Activated CD4-positive, alpha-beta memory T cell treated with anti-CD3 and anti-CD28 coated beads, Interleukin-2, amount 10 ng/mL, durations not matched to agents 7 days and 5 days (primary cell): ENCODE results near the gene GARRE1. TPM values are rescaled to one million over a fixed set of nuclear protein-coding genes. Genes with fewer than 3 reads are reported as not detected.
"Not testable (repeated sequence)": the region's sequence is repeated elsewhere in the genome, so short reads cannot be mapped to it uniquely, and the experiment has no call there.

Source experiments
- CTCF ChIA-PET: fragments of 350-600 bp; sonication (Branson Sonifier 250); formaldehyde crosslinking; loops from one replicate; lab custom pipeline; 2021; ENCODE audit warnings: antibody characterized with exemption, inconsistent platforms; lab: Charles Lee
- POLR2A ChIA-PET: fragments of 350-600 bp; sonication (Branson Sonifier 250); formaldehyde crosslinking; loops from one replicate; lab custom pipeline; 2021; ENCODE audit warnings: antibody characterized with exemption; lab: Charles Lee
- DNase-seq: peaks from one replicate; pipeline ENCODE4 v3.0.0-alpha.2; 2020
- H3K27ac Mint-ChIP-seq: one replicate; pipeline ENCODE4 v1.8.0; 2021; ENCODE audit warnings: mild to moderate bottlenecking, mixed read lengths
- H3K27me3 Mint-ChIP-seq: one replicate; pipeline ENCODE4 v1.8.0; 2021; ENCODE audit warnings: mixed read lengths
- H3K36me3 Mint-ChIP-seq: one replicate; pipeline ENCODE4 v1.8.0; 2021; ENCODE audit warnings: low read depth, mixed read lengths
- H3K4me1 Mint-ChIP-seq: one replicate; pipeline ENCODE4 v1.8.0; 2021; ENCODE audit warnings: mixed read lengths
- H3K4me3 Mint-ChIP-seq: one replicate; pipeline ENCODE4 v1.8.0; 2021; ENCODE audit warnings: mild to moderate bottlenecking, mixed read lengths
- H3K9me3 Mint-ChIP-seq: one replicate; pipeline ENCODE4 v1.8.0; 2021; ENCODE audit warnings: mixed read lengths
- total RNA-seq, 2 experiments: library from RNA; stranded (reverse); gene quantifications; one replicate each; pipeline ENCODE4 v1.2.3, GENCODE V29; 2021

Gene GARRE1
- total RNA-seq = 10 to 100 TPM; 14.3 to 14.4 TPM

GRCh38 chr19:34254046-34254697 is at the start of gene GARRE1:
Gene GARRE1, plus strand, starts transcription at chr19:34254554. Its CDS starts 45,920 bp downstream, at chr19:34300474.
- Mint-ChIP-seq H3K27me3 (no peaks in the 10 kb centered on the region), H3K4me3 (peak within 1 kb of the TSS; percentile 86), H3K27ac (peak within 1 kb of the TSS; percentile 89), H3K9me3 (no peaks in the 10 kb centered on the region), H3K36me3 (no peaks in the 10 kb centered on the region), H3K4me1 (peaks cover 24% of the 10 kb centered on the region)
- ChIA-PET CTCF (no interaction called here), POLR2A (interaction anchor here (0.6 to 0.8 kb wide), 2 partner anchors 42 to 82 kb away, joined by 3 to 5 read pairs; partner anchors contain the start of gene LSM14A)
- peak; percentile 89 for DNase-seq

GRCh38 chr19:34205324-34205723 is 49.0 kb upstream of the GARRE1 start:
- H3K4me1 Mint-ChIP-seq, POLR2A ChIA-PET, H3K4me3 Mint-ChIP-seq, H3K9me3 Mint-ChIP-seq, H3K27ac Mint-ChIP-seq, DNase-seq, H3K27me3 Mint-ChIP-seq: not testable (repeated sequence)
- H3K36me3 Mint-ChIP-seq = peaks cover 34% of the 10 kb centered on the region
- CTCF ChIA-PET = interaction anchor here (1.0 kb wide), 1 partner anchor 15 kb away, joined by 3 read pairs; no protein-coding TSS in a partner anchor

- Mint-ChIP-seq H3K9me3 (no peaks in the 10 kb centered on the region), H3K4me1 (peaks cover 1% of the 10 kb centered on the region), H3K4me3 (no peak overlapping the region), H3K27me3 (no peaks in the 10 kb centered on the region), H3K27ac (no peak overlapping the region), H3K36me3 (peaks cover 37% of the 10 kb centered on the region)
- DNase-seq = no peak
- ChIA-PET CTCF (interaction anchor here (1.0 kb wide), 1 partner anchor 13 kb away, joined by 3 read pairs; no protein-coding TSS in a partner anchor), POLR2A (interaction anchor here (2.0 kb wide), 1 partner anchor 37 kb away, joined by 6 read pairs; no protein-coding TSS in a partner anchor)
Measured at GRCh38 chr19:34208291-34208884, 46.0 kb upstream of the GARRE1 start.

GRCh38 chr19:34209726-34210125 is 44.6 kb upstream of the GARRE1 start:
- POLR2A ChIA-PET = interaction anchor here (0.9 to 2.0 kb wide), 2 partner anchors 37 to 38 kb away, joined by 5 to 6 read pairs; no protein-coding TSS in a partner anchor
- Mint-ChIP-seq H3K9me3 (no peaks in the 10 kb centered on the region), H3K36me3 (peaks cover 39% of the 10 kb centered on the region)

GRCh38 chr19:34213283-34213682 is 41.1 kb upstream of the GARRE1 start:
- no peak for DNase-seq
- peaks cover 48% of the 10 kb centered on the region for H3K36me3 Mint-ChIP-seq
- CTCF ChIA-PET = no interaction called here
- peaks cover 24% of the 10 kb centered on the region for H3K4me1 Mint-ChIP-seq
- no peaks in the 10 kb centered on the region for H3K9me3 Mint-ChIP-seq
- H3K27ac Mint-ChIP-seq = no peak overlapping the region
- POLR2A ChIA-PET = no interaction called here
- H3K27me3 Mint-ChIP-seq = no peaks in the 10 kb centered on the region
- H3K4me3 Mint-ChIP-seq = no peak overlapping the region

More at GRCh38 chr19:34209726-34210125, 44.6 kb upstream of the GARRE1 start:
- H3K27ac Mint-ChIP-seq = no peak overlapping the region
- DNase-seq = no peak
- peaks cover 2% of the 10 kb centered on the region for H3K4me1 Mint-ChIP-seq
- H3K4me3 Mint-ChIP-seq = no peak overlapping the region
- no peaks in the 10 kb centered on the region for H3K27me3 Mint-ChIP-seq
- CTCF ChIA-PET = interaction anchor here (0.5 to 1.4 kb wide), 6 partner anchors 8 to 15 kb away, joined by 3 to 4 read pairs (median 4); no protein-coding TSS in a partner anchor

GRCh38 chr19:34214040-34214439 is 40.3 kb upstream of the GARRE1 start:
- Mint-ChIP-seq H3K27me3 (no peaks in the 10 kb centered on the region), H3K27ac (no peak overlapping the region), H3K36me3 (peaks cover 48% of the 10 kb centered on the region)

GRCh38 chr19:34215006-34215665 is 39.2 kb upstream of the GARRE1 start:
- no peak overlapping the region for H3K4me3 Mint-ChIP-seq
- peaks cover 50% of the 10 kb centered on the region for H3K36me3 Mint-ChIP-seq
- H3K27ac Mint-ChIP-seq = no peak overlapping the region
- ChIA-PET POLR2A (no interaction called here), CTCF (no interaction called here)
- DNase-seq = no peak
- H3K4me1 Mint-ChIP-seq = peaks cover 32% of the 10 kb centered on the region
- no peaks in the 10 kb centered on the region for H3K9me3 Mint-ChIP-seq
- H3K27me3 Mint-ChIP-seq = no peaks in the 10 kb centered on the region

More at GRCh38 chr19:34214040-34214439, 40.3 kb upstream of the GARRE1 start:
- peaks cover 30% of the 10 kb centered on the region for H3K4me1 Mint-ChIP-seq
- DNase-seq = no peak
- no peaks in the 10 kb centered on the region for H3K9me3 Mint-ChIP-seq
- POLR2A ChIA-PET = no interaction called here
- H3K4me3 Mint-ChIP-seq = no peak overlapping the region
- CTCF ChIA-PET = no interaction called here

- ChIA-PET POLR2A (no interaction called here), CTCF (no interaction called here)
- no peak for DNase-seq
- Mint-ChIP-seq H3K36me3 (peaks cover 51% of the 10 kb centered on the region), H3K9me3 (no peaks in the 10 kb centered on the region), H3K4me3 (no peak overlapping the region), H3K27me3 (no peaks in the 10 kb centered on the region), H3K27ac (no peak overlapping the region), H3K4me1 (peaks cover 37% of the 10 kb centered on the region)
Measured at GRCh38 chr19:34215666-34216038, 38.7 kb upstream of the GARRE1 start.

GRCh38 chr19:34216745-34217219 is 37.6 kb upstream of the GARRE1 start:
- H3K27me3 Mint-ChIP-seq, H3K4me3 Mint-ChIP-seq, H3K9me3 Mint-ChIP-seq, H3K27ac Mint-ChIP-seq, DNase-seq: not testable (repeated sequence)
- peaks cover 37% of the 10 kb centered on the region for H3K4me1 Mint-ChIP-seq
- ChIA-PET POLR2A (interaction anchor here (1.3 to 1.6 kb wide), 2 partner anchors 44 to 45 kb away, joined by 3 to 4 read pairs; partner anchors contain the start of gene LSM14A), CTCF (interaction anchor here (0.6 to 0.7 kb wide), 2 partner anchors 10 to 121 kb away, joined by 3 read pairs; no protein-coding TSS in a partner anchor)
- peaks cover 55% of the 10 kb centered on the region for H3K36me3 Mint-ChIP-seq

GRCh38 chr19:34217952-34218817 is 36.2 kb upstream of the GARRE1 start:
- no peaks in the 10 kb centered on the region for H3K9me3 Mint-ChIP-seq
- DNase-seq = peak; percentile 69
- H3K27ac Mint-ChIP-seq = peak overlapping the region; percentile 36
- H3K4me3 Mint-ChIP-seq = peak overlapping the region; percentile 1
- ChIA-PET POLR2A (interaction anchor here (1.3 to 1.7 kb wide), 3 partner anchors 15 to 47 kb away, joined by 3 to 7 read pairs (median 4); partner anchors contain the start of gene LSM14A), CTCF (interaction anchor here (0.6 to 1.9 kb wide), 5 partner anchors 8 to 212 kb away, joined by 3 to 4 read pairs (median 3); no protein-coding TSS in a partner anchor)
- H3K27me3 Mint-ChIP-seq = no peaks in the 10 kb centered on the region
- peaks cover 37% of the 10 kb centered on the region for H3K4me1 Mint-ChIP-seq
- H3K36me3 Mint-ChIP-seq = peaks cover 65% of the 10 kb centered on the region

- H3K27ac Mint-ChIP-seq = peak overlapping the region; percentile 36
- no peak for DNase-seq
- CTCF ChIA-PET = interaction anchor here (1.0 to 1.9 kb wide), 5 partner anchors 9 to 212 kb away, joined by 3 to 4 read pairs (median 4); no protein-coding TSS in a partner anchor
- H3K4me3 Mint-ChIP-seq = no peak overlapping the region
- POLR2A ChIA-PET = interaction anchor here (0.9 to 1.7 kb wide), 3 partner anchors 14 to 138 kb away, joined by 3 to 7 read pairs (median 3); no protein-coding TSS in a partner anchor
- no peaks in the 10 kb centered on the region for H3K27me3 Mint-ChIP-seq
- H3K9me3 Mint-ChIP-seq = no peaks in the 10 kb centered on the region
- peaks cover 66% of the 10 kb centered on the region for H3K36me3 Mint-ChIP-seq
- peaks cover 41% of the 10 kb centered on the region for H3K4me1 Mint-ChIP-seq
Measured at GRCh38 chr19:34218818-34219164, 35.6 kb upstream of the GARRE1 start.
